ENCODE measurements around the gene EHBP1. TPM values are rescaled to one million over a fixed set of nuclear protein-coding genes. Genes with fewer than 3 reads are reported as not detected.
"Not testable (repeated sequence)": the region's sequence is repeated elsewhere in the genome, so short reads cannot be mapped to it uniquely, and the experiment has no call there.

Gene EHBP1
- total RNA-seq, 2 experiments from 2014 or later = 22.2 to 24.7 TPM

- DNase-seq = no peak
- CTCF ChIA-PET = interaction anchor here (1.6 kb wide), 1 partner anchor 10 kb away, joined by 3 read pairs; no protein-coding TSS in a partner anchor
- Mint-ChIP-seq H3K27ac (no peak overlapping the region), H3K4me1 (no peaks in the 10 kb centered on the region), H3K27me3 (no peaks in the 10 kb centered on the region), H3K36me3 (ENCODE audit: low read depth) (peaks cover 5% of the 10 kb centered on the region), H3K9me3 (no peaks in the 10 kb centered on the region), H3K4me3 (no peak overlapping the region)
- POLR2A ChIA-PET = no interaction called here
Observed at GRCh38 chr2:62999905-63000304, 294.4 kb downstream of the EHBP1 start.

GRCh38 chr2:63000801-63001200, 295.3 kb downstream of the EHBP1 start:
- Mint-ChIP-seq H3K4me1 (no peaks in the 10 kb centered on the region), H3K9me3 (no peaks in the 10 kb centered on the region), H3K27ac (no peak overlapping the region), H3K27me3 (no peaks in the 10 kb centered on the region), H3K36me3 (ENCODE audit: low read depth) (peaks cover 5% of the 10 kb centered on the region), H3K4me3 (no peak overlapping the region)
- no peak for DNase-seq
- ChIA-PET CTCF (no interaction called here), POLR2A (no interaction called here)

GRCh38 chr2:63001576-63001975, 296.1 kb downstream of the EHBP1 start:
- Mint-ChIP-seq H3K27me3 (no peaks in the 10 kb centered on the region), H3K4me1 (no peaks in the 10 kb centered on the region)
- CTCF ChIA-PET = no interaction called here

GRCh38 chr2:63003351-63003750, 297.8 kb downstream of the EHBP1 start:
- CTCF ChIA-PET = no interaction called here
- Mint-ChIP-seq H3K4me1 (no peaks in the 10 kb centered on the region), H3K27me3 (no peaks in the 10 kb centered on the region), H3K36me3 (ENCODE audit: low read depth) (no peaks in the 10 kb centered on the region), H3K9me3 (no peaks in the 10 kb centered on the region), H3K4me3 (no peak overlapping the region), H3K27ac (no peak overlapping the region)
- DNase-seq = no peak
- POLR2A ChIA-PET = no interaction called here

More at GRCh38 chr2:63001576-63001975, 296.1 kb downstream of the EHBP1 start:
- no peaks in the 10 kb centered on the region for H3K9me3 Mint-ChIP-seq
- no peak overlapping the region for H3K27ac Mint-ChIP-seq
- POLR2A ChIA-PET = no interaction called here
- H3K4me3 Mint-ChIP-seq = no peak overlapping the region
- no peak for DNase-seq
- peaks cover 5% of the 10 kb centered on the region for H3K36me3 Mint-ChIP-seq (ENCODE audit: low read depth)

- H3K27ac Mint-ChIP-seq = no peak overlapping the region
- no peaks in the 10 kb centered on the region for H3K4me1 Mint-ChIP-seq
- ChIA-PET CTCF (no interaction called here), POLR2A (no interaction called here)
- no peaks in the 10 kb centered on the region for H3K36me3 Mint-ChIP-seq (ENCODE audit: low read depth)
- no peaks in the 10 kb centered on the region for H3K27me3 Mint-ChIP-seq
- no peaks in the 10 kb centered on the region for H3K9me3 Mint-ChIP-seq
- H3K4me3 Mint-ChIP-seq = no peak overlapping the region
- no peak for DNase-seq
Observed at GRCh38 chr2:63007813-63008458, 302.4 kb downstream of the EHBP1 start.

GRCh38 chr2:63008838-63009237, 303.3 kb downstream of the EHBP1 start:
- no peak overlapping the region for H3K4me3 Mint-ChIP-seq
- no peak for DNase-seq
- no peaks in the 10 kb centered on the region for H3K4me1 Mint-ChIP-seq
- H3K36me3 Mint-ChIP-seq (ENCODE audit: low read depth) = no peaks in the 10 kb centered on the region
- H3K27me3 Mint-ChIP-seq = no peaks in the 10 kb centered on the region
- CTCF ChIA-PET = no interaction called here
- H3K27ac Mint-ChIP-seq = no peak overlapping the region
- POLR2A ChIA-PET = no interaction called here
- H3K9me3 Mint-ChIP-seq = no peaks in the 10 kb centered on the region

- Mint-ChIP-seq H3K27me3 (no peaks in the 10 kb centered on the region), H3K4me3 (no peak overlapping the region), H3K4me1 (no peaks in the 10 kb centered on the region), H3K27ac (no peak overlapping the region), H3K36me3 (ENCODE audit: low read depth) (no peaks in the 10 kb centered on the region), H3K9me3 (no peaks in the 10 kb centered on the region)
- DNase-seq = no peak
- POLR2A ChIA-PET = no interaction called here
- CTCF ChIA-PET = interaction anchor here (0.5 kb wide), 1 partner anchor 11 kb away, joined by 3 read pairs; no protein-coding TSS in a partner anchor
Observed at GRCh38 chr2:63009490-63009889, 304.0 kb downstream of the EHBP1 start.

- ChIA-PET POLR2A (no interaction called here), CTCF (interaction anchor here (1.3 kb wide), 1 partner anchor 20 kb away, joined by 3 read pairs; no protein-coding TSS in a partner anchor)
- Mint-ChIP-seq H3K4me1 (no peaks in the 10 kb centered on the region), H3K36me3 (ENCODE audit: low read depth) (no peaks in the 10 kb centered on the region), H3K9me3 (no peaks in the 10 kb centered on the region), H3K27me3 (no peaks in the 10 kb centered on the region), H3K27ac (no peak overlapping the region), H3K4me3 (no peak overlapping the region)
- no peak for DNase-seq
Observed at GRCh38 chr2:63012541-63012940, 307.0 kb downstream of the EHBP1 start.

- DNase-seq = no peak
- POLR2A ChIA-PET = no interaction called here
- H3K36me3 Mint-ChIP-seq (ENCODE audit: low read depth) = no peaks in the 10 kb centered on the region
- no peaks in the 10 kb centered on the region for H3K27me3 Mint-ChIP-seq
- no peak overlapping the region for H3K27ac Mint-ChIP-seq
- H3K4me1 Mint-ChIP-seq = no peaks in the 10 kb centered on the region
- no peak overlapping the region for H3K4me3 Mint-ChIP-seq
- CTCF ChIA-PET = no interaction called here
- no peaks in the 10 kb centered on the region for H3K9me3 Mint-ChIP-seq
Observed at GRCh38 chr2:63013438-63013837, 307.9 kb downstream of the EHBP1 start.

GRCh38 chr2:63015389-63015788, 309.9 kb downstream of the EHBP1 start:
- ChIA-PET POLR2A (no interaction called here), CTCF (no interaction called here)
- no peaks in the 10 kb centered on the region for H3K9me3 Mint-ChIP-seq
- H3K4me1 Mint-ChIP-seq = no peaks in the 10 kb centered on the region
- H3K27me3 Mint-ChIP-seq = no peaks in the 10 kb centered on the region
- H3K4me3 Mint-ChIP-seq = no peak overlapping the region
- H3K27ac Mint-ChIP-seq = no peak overlapping the region
- no peaks in the 10 kb centered on the region for H3K36me3 Mint-ChIP-seq (ENCODE audit: low read depth)
- no peak for DNase-seq

- Mint-ChIP-seq H3K9me3 (no peaks in the 10 kb centered on the region), H3K27me3 (no peaks in the 10 kb centered on the region), H3K36me3 (ENCODE audit: low read depth) (no peaks in the 10 kb centered on the region), H3K27ac (no peak overlapping the region), H3K4me3 (no peak overlapping the region), H3K4me1 (no peaks in the 10 kb centered on the region)
- ChIA-PET POLR2A (no interaction called here), CTCF (no interaction called here)
- no peak for DNase-seq
Observed at GRCh38 chr2:63018439-63018838, 312.9 kb downstream of the EHBP1 start.

GRCh38 chr2:63019686-63020085, 314.2 kb downstream of the EHBP1 start:
- CTCF ChIA-PET, DNase-seq, POLR2A ChIA-PET: not testable (repeated sequence)

GRCh38 chr2:63023444-63023843, 317.9 kb downstream of the EHBP1 start:
- ChIA-PET POLR2A (no interaction called here), CTCF (no interaction called here)
- no peaks in the 10 kb centered on the region for H3K27me3 Mint-ChIP-seq

More at GRCh38 chr2:63019686-63020085, 314.2 kb downstream of the EHBP1 start:
- H3K27me3 Mint-ChIP-seq; H3K9me3 Mint-ChIP-seq; H3K4me1 Mint-ChIP-seq; H3K36me3 Mint-ChIP-seq (ENCODE audit: low read depth); H3K4me3 Mint-ChIP-seq; H3K27ac Mint-ChIP-seq: not testable (repeated sequence)

GRCh38 chr2:63027220-63027619, 321.7 kb downstream of the EHBP1 start:
- Mint-ChIP-seq H3K27me3 (no peaks in the 10 kb centered on the region), H3K9me3 (no peaks in the 10 kb centered on the region), H3K27ac (no peak overlapping the region), H3K4me1 (no peaks in the 10 kb centered on the region), H3K4me3 (no peak overlapping the region), H3K36me3 (ENCODE audit: low read depth) (no peaks in the 10 kb centered on the region)
- no peak for DNase-seq
- ChIA-PET CTCF (interaction anchor here (0.6 kb wide), 1 partner anchor 158 kb away, joined by 3 read pairs; no protein-coding TSS in a partner anchor), POLR2A (no interaction called here)

More at GRCh38 chr2:63023444-63023843, 317.9 kb downstream of the EHBP1 start:
- Mint-ChIP-seq H3K4me3 (no peak overlapping the region), H3K36me3 (ENCODE audit: low read depth) (no peaks in the 10 kb centered on the region), H3K4me1 (no peaks in the 10 kb centered on the region), H3K27ac (no peak overlapping the region), H3K9me3 (no peaks in the 10 kb centered on the region)
- peak; percentile 9 for DNase-seq

All from activated CD4-positive, alpha-beta T cell treated with anti-CD3 and anti-CD28 coated beads, Interleukin-2, amount 10 ng/mL, durations not matched to agents 7 days and 5 days (primary cell).